Effector CD8-positive, alpha-beta T cell (primary cell): Measurements from ENCODE around the gene MLLT6.

Source experiments
- DNase-seq: peaks from one replicate; lab custom pipeline; 2025; lab: John Stamatoyannopoulos, UW

Gene MLLT6

DNA sequence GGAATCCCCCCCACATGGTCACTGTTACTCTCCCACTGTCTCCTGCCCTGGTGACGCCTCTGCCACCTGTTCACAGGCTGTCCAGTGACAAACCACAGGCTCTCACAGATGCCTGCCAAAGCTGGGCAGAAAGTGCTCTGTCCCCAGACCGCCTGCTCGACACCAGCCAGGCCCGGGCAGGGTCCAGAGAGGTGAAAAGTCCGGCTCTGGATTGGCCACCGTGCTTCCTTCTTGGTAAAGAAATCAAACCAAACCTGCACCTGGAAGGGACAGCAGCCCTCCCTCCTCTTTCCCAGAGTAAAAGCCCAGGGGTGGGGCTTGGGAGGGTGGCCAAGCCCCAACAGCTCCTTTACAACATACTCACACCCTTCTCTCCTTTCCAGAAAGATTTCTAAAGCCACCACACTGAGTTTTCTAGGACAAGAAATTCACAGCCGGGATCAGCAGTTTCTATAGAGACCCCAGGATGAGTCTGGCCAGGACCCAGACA, 36.9 kb downstream of the MLLT6 start:
- DNase-seq, result no peak

DNA sequence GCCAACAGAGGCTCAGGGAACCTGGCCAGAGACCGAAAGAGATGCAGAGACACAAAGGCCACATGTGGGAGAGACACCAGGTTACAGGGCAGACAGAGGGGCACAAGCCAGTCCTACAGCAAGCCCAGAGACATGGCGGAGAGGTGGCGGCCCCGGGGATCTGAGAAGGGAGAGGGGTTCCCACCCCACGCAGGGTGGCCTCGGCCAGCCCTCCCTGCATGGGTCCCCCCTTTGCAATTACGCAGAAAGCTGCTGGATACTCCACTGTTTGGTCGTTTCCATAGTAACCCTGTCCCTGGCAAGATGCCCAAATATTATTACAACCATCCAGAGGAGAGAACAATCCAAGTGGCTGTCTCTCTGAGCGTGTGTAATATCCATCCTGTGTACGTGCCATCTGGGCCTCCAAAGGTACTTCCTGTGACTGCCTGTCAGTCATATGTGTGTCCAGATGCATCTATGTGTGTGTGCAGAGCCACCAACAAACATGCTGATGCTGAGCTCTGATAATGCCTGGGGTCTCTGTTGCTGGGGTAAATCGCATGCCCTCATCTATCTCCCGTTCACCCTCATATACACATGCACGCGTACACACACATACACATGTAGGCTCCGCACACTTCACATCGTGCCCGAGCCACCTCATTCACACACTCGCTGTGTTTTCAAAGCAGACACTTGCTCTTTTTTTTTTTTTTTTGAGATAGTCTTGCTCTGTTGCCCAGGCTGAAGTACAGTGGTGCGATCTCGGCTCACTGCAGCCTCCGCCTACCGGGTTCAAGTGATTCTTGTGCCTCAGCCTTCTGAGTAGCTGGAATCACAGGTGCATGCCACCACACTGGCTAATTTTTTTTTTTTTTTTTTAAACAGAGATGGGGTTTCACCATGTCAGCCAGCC, 37.6 kb downstream of the MLLT6 start:
- DNase-seq, result no peak

DNA sequence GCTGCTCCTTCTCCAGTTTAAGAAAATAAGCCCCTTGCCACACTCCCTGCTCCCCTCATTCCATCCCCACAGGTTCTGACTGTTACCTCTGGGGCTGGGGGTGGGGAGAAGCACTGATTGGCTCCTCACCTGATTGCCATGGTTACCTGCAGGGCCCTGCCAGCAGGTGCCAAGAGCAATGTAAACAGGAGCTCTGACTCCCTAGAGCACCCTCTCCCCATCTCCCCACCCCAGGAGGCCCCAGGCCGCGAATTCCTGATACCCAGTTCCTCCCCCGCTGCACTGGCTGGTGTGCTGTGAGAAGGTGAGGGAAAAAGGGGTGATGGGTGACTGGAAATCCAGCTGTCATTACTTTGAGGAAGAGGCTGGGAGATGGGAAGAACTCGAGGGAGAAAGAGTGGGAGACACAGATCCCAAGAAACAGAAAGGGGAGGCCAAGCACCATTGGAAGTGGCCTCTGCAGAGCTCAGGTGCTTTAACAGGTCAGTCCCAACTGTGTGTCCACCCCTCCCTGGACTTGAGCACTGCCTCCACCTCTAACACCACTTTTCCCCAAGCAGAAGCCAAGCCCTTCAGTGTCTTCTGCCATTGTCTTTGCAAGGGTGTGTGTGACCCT, 38.6 kb downstream of the MLLT6 start:
- no peak for DNase-seq

DNA sequence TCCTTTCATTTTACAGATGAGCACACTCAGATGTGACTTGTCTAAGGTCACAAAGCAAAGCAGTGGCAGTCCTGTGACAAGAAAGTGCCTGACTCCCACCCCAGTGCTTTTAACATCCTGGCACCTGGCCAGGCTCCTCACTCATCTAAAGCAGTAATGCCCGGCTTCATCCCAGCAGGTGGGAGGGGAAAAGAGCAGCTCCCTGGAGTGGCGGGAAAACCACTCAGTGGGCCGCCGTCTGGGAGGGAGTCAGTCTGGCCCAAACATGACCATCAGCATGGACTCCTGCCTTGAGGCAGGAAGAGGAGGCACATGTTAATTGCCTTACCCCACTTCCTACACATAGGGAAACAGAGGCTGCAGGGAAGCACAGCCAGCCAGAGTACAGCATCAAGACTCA, 40.5 kb downstream of the MLLT6 start:
- no peak for DNase-seq

DNA sequence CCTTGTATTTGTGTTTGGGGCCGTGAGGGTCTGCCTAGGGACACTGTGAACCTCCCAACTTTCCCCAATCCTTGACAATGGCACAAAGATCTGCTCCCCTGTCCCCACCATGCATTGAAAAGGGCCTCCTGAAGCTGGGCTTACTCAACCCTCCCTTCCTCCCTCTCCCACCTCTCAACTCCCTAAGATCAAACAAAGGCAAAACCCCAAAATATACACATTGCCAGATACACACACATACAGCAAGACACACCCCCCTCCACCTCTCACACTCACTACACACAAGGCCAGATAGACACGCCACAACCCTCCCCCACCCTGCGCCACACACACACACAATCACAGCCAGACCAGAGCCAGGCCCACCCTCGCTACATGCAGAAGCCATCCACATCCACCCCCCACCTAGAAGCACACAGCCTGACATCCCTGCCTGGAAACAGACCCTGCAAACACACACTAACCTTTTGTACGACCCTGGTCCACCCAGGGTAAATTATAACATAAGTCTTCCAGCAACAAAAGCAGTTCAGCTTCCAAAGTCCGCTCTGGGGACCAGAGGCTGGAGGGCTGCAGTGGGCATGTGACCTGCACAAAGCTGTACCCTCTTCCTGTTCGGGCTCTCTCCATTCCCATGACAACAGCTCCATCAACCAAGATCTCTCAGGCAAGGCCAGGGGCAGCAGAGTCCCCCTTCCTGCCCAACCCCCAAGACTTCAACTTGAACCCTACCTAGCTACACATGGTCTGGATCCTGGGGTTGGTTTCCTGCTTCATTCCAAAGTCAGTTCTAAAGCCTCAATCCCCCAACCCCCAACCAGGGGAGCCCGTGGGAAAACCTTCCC, 41.2 kb downstream of the MLLT6 start:
- DNase-seq, result no peak

DNA sequence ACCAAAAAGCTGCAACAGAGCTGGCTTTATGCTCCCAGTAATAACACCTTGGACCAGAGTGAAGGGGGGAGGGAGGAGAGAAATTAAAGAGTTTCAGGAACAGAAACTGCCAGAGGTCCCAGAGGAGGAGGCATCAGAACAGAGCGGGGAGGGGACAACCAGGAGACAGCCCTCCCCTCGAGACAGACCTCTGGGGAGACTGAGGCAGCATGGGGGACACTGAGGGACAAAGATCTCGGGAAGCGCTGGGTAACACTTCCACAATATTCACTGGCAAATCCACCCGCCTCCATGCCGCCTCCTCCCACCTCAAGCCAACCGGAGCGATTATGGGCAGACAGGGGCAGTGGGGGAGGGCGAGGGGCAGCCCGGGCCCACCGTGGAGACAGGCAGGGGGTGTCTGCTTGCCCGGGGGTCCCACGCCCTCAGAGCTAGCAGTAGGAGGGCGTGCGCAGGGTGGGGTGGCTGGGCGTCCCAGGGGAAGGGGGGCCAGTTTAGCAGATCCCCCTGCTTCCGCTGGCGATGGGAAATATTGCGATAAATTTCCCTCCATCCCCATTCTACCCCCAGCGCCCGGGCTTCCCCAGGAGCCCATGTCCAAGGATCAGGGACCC, 41.9 kb downstream of the MLLT6 start:
- no peak for DNase-seq

DNA sequence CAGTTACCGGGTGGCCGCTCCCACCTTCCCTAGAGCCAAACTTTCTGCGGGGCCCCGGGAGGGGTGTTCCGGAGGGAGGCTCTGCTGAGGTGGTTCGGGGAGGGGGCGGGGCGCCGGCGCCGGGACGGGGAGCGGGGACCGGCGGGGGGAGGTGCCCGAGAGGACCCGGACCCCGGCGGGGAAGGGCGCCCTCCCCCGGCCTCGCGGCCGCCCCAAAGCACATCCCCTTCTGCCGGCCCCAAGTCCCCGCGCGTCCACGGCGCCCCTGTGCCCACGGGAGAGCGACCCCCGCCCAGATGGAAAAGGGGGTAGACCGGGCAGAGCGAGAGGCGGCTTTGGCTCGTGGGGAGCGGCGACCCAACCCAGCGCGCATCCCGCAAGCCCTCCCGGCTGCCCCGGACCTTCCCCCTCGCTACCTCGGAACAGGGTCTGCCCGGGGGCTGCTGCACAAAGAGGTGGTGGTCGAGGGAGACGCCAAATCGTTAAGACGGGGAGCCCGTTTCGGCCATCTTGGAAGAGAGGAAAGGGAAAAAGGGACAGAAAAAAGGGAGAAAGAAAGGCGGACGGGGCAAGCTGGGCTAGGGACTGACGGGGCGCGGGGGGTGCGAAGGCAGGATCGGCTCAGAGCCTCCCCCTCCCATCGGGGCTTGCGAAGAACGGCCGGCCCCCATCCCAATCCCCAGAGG, 42.5 kb downstream of the MLLT6 start:
- DNase-seq, result no peak

DNA sequence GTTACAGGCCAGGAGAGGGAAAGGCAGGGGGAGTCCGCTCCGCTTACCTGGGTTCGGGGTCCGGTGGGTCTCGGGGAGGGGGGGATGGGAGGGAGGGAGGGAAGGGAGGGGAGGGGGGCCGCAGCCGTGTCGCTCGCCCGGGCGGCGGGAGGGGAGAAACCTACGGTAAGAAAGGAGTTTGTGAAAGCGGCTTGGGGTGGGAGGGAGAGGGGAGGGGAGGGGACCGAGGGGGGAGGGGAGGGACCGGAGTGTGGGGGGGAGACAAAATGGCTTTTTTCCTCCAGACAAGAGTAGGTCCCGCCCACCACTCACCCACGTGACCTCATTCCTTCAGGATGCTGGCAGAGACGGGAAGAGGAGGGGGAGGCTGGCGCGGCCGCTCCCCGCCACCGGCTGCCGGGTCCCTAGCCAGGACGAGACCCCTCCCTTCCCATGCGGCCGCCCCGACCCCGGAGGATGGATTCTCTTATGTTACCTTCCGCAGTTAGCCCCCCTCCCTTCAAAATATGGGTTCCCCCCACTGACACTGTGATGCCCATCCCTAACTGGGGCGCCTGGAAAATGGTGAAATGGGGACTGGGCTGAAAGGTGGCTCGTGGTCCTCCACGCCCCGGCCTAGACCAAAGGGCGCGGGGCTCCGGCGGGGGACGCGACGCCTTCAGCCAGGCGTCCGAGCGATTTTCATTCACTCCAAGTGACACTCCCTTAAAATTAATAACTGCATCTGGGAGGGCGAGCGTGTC, 43.2 kb downstream of the MLLT6 start, which contains the start of gene PCGF2:
PCGF2 (minus strand) TSS at position 188 of the 743 bp plus-strand sequence. CDS start 7,934 bp downstream, outside the sequence.
- no peak for DNase-seq

DNA sequence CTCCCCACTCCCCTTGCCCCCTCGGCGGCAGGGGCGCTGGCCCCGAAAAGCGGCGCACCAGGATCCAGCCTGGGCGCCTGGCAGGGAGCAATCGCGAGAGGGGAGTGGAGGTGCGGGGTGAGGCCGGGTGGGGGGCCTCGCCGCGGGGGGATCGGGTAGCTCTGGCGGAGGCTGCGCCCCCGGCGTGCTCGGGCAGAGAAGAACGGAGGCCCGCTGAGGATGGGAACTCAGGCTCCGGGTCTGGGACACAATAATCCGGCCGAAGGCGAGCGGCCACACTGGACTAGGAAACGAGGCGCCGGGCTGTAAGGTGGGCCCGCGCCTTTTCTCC, 43.8 kb downstream of the MLLT6 start:
- no peak for DNase-seq

DNA sequence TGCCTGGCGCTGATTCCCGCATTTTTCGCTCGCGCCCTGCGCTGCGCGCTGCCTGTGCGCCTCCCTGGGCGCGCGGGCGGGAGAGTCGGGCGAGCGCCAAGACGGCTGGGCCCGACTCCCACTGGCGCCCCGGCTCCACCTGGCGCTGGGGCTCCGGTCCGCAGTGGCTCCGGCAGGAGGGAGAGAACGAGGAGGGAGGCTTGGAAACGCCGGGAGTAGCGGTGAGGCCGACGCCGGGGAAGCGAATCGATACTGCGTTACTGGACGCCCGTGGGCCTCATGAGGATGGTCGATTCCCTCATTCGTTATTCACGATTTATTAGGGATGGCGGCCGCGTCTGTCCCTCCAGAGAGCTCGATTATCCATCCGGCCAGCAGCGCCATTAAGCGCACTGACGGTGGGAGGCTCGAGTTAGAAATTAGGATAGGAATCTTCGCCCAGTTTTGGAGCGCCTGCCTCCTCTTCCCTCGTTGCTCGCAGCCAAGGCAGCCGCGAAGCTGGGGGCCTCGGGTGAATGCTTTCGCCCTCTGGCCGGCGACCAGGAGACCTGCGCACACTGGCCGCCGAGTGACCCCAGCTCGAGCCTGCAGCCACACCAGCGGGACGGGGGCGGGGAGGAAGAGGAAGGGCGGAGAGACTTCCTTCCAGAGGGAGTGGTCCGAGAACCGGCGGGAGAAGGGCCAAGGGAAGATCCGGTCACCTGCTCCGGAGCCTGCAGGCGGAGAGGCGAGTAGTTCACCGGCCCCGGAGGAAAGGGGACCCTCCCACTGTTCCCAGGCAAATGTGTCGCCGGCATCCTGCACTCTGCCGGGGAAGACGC, 44.4 kb downstream of the MLLT6 start:
- no peak for DNase-seq

DNA sequence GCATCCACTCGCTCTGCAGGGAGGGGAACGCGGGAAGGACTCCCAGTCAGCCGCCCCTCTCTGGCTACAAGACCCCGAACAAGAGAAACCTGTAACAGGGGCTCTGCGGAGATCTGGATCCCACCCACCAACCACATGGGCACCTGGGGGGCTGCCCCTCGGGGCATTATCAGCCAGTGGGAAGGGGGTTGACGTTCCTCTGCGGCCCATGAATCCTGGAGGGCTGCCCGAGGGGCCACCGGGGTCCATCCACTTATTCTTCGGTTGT, 44.9 kb downstream of the MLLT6 start:
- DNase-seq, result no peak

DNA sequence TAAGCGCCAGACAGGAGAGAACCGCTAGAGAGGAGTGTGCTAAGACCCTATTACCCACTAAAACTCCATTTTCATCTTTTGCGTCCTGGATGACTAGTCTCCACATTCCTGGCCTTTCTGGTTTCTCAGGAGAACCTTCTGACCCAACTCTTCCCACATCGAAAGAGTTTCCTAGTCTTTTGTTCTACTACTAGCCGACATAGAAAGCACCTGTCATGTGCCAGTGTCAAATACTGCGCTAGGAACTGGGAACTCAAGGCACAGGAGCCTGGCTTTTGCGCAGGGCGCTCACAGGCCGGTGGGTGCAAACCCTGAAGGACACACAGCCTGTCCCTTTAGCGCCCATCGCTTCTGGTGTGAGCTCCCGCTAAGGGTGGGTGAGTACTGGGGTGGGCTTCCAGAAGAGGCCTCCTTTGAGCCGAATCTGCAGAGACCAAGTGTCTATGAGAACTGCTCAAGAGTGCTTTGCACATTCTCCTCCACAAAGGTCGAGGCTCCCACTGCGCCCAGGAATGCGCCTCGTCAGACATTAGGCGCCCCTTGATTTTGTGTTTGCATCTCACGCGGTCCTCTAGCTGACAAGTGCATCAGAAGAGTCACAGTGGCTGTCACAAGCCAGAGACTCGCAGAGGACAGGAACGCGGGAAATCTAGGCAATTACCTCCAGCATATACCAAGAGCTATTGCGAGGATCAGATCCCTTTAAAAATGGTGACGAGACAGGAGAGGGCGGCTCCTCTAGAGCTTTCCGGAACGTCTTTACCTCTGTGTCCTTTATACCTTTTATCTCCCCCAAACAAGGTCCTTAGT, 45.4 kb downstream of the MLLT6 start:
- no peak for DNase-seq

DNA sequence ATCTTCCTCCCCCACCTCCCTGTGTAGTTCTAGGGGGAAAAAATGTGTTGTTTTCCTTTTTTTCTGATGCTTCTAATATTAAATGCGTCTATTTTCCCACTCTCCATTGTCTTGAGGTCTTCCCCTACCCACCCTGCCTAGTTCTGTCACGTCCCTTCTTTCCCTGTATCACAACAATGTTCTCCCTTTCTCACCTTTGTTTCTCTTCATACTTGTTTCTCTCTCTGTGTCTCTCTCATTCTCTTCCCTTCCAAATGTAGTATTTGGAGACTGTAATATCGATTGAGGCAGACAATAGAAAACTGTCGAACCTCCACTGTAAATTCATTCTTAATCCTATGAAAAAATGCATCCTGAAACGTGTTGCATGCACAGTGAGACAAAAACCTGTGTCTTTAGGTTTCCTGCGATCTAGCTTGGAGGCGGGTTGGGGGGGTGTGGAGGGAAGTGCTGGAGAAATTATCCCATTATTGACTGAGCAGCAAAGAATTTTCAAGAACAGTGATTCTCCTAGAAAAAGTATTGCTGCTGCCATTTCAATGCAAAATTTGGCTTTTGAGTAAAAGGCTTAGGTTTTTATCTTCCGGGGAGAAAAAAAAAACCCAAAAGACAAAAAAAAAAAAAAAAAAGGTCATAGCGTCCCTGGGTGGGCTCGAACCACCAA, 46.2 kb downstream of the MLLT6 start:
- DNase-seq, result no peak

DNA sequence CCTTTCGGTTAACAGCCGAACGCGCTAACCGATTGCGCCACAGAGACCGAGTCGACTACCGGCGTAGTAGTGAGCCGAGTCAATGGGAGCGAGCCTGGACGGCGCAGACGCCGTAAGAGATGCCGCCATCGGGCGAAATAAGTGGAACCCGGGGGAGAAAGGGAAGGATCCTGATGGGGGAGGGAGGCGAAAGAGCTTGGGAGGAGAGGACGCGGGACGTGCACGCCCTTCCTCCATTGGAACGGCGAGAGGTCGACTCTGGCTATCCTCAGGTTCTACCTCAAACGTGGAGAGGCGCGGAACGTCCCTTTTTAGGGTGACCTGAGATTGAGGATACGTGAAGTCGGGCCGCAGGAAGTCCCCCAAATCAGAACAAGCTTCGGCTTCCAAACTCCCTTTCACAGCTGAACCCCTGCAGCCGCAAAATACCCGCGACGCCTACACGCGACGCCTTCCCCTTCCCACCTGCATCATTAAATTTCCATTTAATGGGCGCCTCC, 46.8 kb downstream of the MLLT6 start:
- DNase-seq, result peak; percentile 66

DNA sequence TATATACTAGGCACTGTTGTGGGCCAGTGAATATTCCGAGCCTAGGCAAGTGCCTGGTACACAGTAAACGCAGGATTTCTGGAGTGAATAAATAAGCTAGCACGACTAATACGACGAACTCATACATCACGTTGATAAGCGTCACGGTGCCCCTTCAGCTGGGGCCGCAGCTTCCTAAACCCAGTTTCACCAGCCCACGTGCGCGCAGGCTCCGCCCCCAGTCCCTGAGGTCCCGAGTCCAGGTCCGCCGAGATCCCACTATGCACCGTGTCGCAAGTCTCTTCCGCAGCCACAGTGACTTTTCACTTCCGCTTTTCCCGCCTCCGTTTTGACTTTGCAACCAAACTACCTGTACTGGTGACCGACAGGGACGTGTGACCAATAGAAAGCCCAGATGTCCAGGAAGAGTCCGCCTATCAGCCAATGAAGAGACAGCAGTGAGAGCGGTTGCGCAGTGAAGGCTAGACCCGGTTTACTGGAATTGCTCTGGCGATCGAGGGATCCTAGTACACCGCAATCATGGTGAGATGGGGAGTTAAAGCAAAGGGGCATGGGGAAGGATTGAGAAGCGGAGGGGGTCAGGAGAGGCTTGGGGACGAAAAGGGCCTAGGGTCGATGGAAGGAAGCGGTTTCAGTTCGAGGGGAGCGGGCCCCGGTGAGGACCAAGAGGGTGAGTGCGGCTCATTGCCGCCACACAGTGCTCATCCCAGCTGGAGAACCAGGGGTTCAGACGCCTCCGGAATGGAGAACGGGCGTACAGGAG, 47.4 kb downstream of the MLLT6 start, which contains the start of gene PSMB3:
PSMB3 (plus strand) TSS at position 434 of the 763 bp plus-strand sequence; CDS start at position 520, 86 bp downstream.
- DNase-seq, result peak; percentile 91

DNA sequence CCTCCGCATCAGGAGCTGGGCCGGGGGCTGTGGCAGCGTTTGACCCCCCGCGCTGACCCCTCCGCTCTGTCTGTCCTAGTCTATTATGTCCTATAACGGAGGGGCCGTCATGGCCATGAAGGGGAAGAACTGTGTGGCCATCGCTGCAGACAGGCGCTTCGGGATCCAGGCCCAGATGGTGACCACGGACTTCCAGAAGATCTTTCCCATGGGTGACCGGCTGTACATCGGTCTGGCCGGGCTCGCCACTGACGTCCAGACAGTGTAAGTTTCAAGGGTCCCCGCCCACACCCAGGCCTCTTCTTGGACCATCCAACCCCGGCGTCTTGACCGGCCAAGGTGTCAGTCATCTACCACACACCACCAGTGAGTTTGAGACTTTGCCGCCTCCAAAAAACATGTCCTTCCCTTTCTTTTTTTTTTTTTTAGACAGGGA, 48.0 kb downstream of the MLLT6 start:
- DNase-seq, result no peak

DNA sequence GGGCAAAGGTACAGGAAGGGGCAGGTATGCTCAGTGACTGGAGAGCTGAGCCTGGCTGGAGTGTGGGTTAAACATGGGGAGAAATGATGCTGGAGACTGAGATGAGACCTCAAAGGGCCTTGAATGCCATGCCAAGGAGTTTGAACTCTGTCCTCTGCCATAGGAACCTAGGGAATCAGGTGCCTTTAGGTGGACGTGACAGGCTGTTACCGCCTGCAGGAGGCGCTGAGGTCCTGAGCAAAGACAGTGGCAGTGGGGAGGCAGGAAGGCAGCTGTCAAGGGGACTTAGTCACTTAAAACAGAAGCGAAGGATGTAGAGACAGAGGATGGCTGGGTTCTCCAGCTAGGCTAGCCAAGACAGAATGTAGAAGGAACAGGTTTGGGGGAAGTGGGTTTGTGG, 56.5 kb downstream of the MLLT6 start:
- DNase-seq, result no peak
